T-cell (primary cell): ENCODE measurements around the gene CLEC18C. TPM values are rescaled to one million over a fixed set of nuclear protein-coding genes. Genes with fewer than 3 reads are reported as not detected.
"Not testable (repeated sequence)": the region's sequence is repeated elsewhere in the genome, so short reads cannot be mapped to it uniquely, and the experiment has no call there.

Experiments used
- ATAC-seq, 4 experiments: fragments of 200-7000 bp in 3 of 4; fragments of 150-1000 bp in 1 of 4; cut with Tn5 transposase; replicated peaks in 1 of 4; 1 replicate in 3 of 4; 2 replicates in 1 of 4; pipeline ENCODE4 v1.10.0; 2021; ENCODE audit warnings: moderate library complexity in 3 of 4, mild to moderate bottlenecking in 2 of 4, moderate number of reproducible peaks in 1 of 4
- CTCF ChIA-PET, 2 donors: fragments of 300-600 bp; sonication (Branson Sonifier 250); formaldehyde crosslinking; loops; one replicate each; lab custom pipeline; 2022; ENCODE audit warnings: antibody characterized with exemption in 2 of 2; lab: Charles Lee
- POLR2A ChIA-PET, 2 donors: fragments of 300-600 bp; sonication (Branson Sonifier 250); formaldehyde crosslinking; loops; one replicate each; lab custom pipeline; 2022; ENCODE audit warnings: antibody characterized with exemption in 2 of 2; lab: Charles Lee
- DNase-seq, 35 experiments: peaks; one replicate each; pipeline versions ENCODE4 v3.0.0 to v3.0.0-alpha.2; 2013 to 2023
- H3K27ac ChIP-seq: one replicate; pipeline ENCODE4 v1.5.1; 2013; ENCODE audit warnings: low read length
- H3K27me3 ChIP-seq, 2 experiments: replicated peaks in 1 of 2; 1 replicate in 1 of 2; 2 replicates in 1 of 2; pipeline versions ENCODE4 v1.6.1 to v1.7.0; 2013; ENCODE audit warnings: low read length in 1 of 2, mixed read lengths in 1 of 2; ENCODE audit not compliant: control insufficient read depth in 2 of 2, insufficient read depth in 2 of 2; ENCODE audit errors: extremely low read depth in 1 of 2
- H3K36me3 ChIP-seq, 2 donors: 1 replicate in 1 of 2; 2 replicates in 1 of 2; pipeline versions ENCODE4 v1.6.1 to v1.7.0; 2013; ENCODE audit warnings: low read length in 1 of 2; ENCODE audit not compliant: control insufficient read depth in 2 of 2, insufficient read depth in 1 of 2; ENCODE audit errors: extremely low read depth in 1 of 2
- H3K4me1 ChIP-seq, 2 experiments: 1 replicate in 1 of 2; 2 replicates in 1 of 2; pipeline versions ENCODE4 v1.6.1 to v1.7.0; 2013; ENCODE audit warnings: low read length in 2 of 2, mixed read lengths in 1 of 2; ENCODE audit not compliant: insufficient read depth in 2 of 2, control insufficient read depth in 1 of 2; ENCODE audit errors: extremely low read depth in 1 of 2
- H3K4me3 ChIP-seq, 2 donors: 1 replicate in 1 of 2; 2 replicates in 1 of 2; pipeline versions ENCODE4 v1.5.1 to v1.7.0; 2013; ENCODE audit warnings: mild to moderate bottlenecking in 2 of 2, low read length in 1 of 2, moderate library complexity in 1 of 2; ENCODE audit not compliant: control insufficient read depth in 1 of 2; ENCODE audit errors: extremely low read depth in 1 of 2
- H3K9me3 ChIP-seq: 2 replicates; pipeline ENCODE4 v1.7.0; 2013
- H3K27ac Mint-ChIP-seq, 2 donors: one replicate each; pipeline ENCODE4 v1.8.0; 2020 to 2021; ENCODE audit warnings: mild to moderate bottlenecking in 2 of 2, mixed read lengths in 2 of 2
- H3K27me3 Mint-ChIP-seq, 2 donors: one replicate each; pipeline ENCODE4 v1.8.0; 2021 to 2022; ENCODE audit warnings: mixed read lengths in 2 of 2
- H3K36me3 Mint-ChIP-seq: one replicate; pipeline ENCODE4 v1.8.0; 2021; ENCODE audit warnings: mixed read lengths
- H3K4me1 Mint-ChIP-seq, 3 donors: one replicate each; pipeline ENCODE4 v1.8.0; 2020 to 2022; ENCODE audit warnings: mixed read lengths in 3 of 3, mild to moderate bottlenecking in 1 of 3
- H3K4me3 Mint-ChIP-seq, 3 donors: one replicate each; pipeline ENCODE4 v1.8.0; 2020 to 2022; ENCODE audit warnings: mild to moderate bottlenecking in 3 of 3, mixed read lengths in 3 of 3, moderate library complexity in 3 of 3
- H3K9me3 Mint-ChIP-seq, 3 donors: one replicate each; pipeline ENCODE4 v1.8.0; 2020 to 2022; ENCODE audit warnings: mixed read lengths in 3 of 3
- WGBS: methylation state at CpG from one replicate; pipeline ENCODE4 v1.1.5; 2013; ENCODE audit warnings: missing lambda C conversion rate; ENCODE audit not compliant: insufficient coverage; 5-methylcytosine and 5-hydroxymethylcytosine counted together
- total RNA-seq, 35 experiments: library from RNA in 6 of 35; stranded (reverse) in 6 of 35; fragments of 120-200 nt in 1 of 35; gene quantifications; one replicate each; pipeline versions ENCODE4 v1.2.1 to v1.2.4 and lab custom pipeline; 2013 to 2026

The CLEC18C gene
- total RNA-seq, 5 donors from 2014 or later (not counting 1 experiment from before 2014, with no cell fraction given), result 1.2 to 2.1 (median 1.8) TPM

DNA sequence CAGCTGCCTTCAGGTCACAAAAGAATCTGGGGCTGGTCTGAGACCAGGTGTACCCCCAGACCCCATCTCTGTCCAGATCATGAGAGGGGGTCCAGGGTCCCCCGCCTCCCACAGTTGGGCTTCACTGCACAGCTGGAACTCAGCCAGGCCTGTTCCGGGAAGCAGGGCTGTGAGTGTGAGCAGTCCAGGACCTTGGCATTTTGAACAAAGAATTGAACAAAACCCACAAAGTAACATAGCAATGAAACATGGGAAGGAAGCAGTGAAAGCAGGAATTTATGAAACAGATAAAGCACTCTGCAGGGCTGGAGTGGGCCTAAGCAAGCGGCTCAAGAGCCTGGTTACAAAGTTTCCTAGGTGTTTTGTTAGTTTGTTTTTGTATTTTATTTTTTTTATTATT, 25.1 kb downstream of the CLEC18C start:
- ATAC-seq, H3K36me3 Mint-ChIP-seq, H3K27me3 ChIP-seq, H3K27ac ChIP-seq, H3K27ac Mint-ChIP-seq, H3K4me3 ChIP-seq, H3K4me1 Mint-ChIP-seq, CTCF ChIA-PET, H3K36me3 ChIP-seq, POLR2A ChIA-PET, H3K4me1 ChIP-seq, H3K9me3 Mint-ChIP-seq, DNase-seq, H3K4me3 Mint-ChIP-seq, H3K9me3 ChIP-seq, H3K27me3 Mint-ChIP-seq: not testable (repeated sequence)
- WGBS, result 80% methylated on average over 1 of the region's 3 CpGs

DNA sequence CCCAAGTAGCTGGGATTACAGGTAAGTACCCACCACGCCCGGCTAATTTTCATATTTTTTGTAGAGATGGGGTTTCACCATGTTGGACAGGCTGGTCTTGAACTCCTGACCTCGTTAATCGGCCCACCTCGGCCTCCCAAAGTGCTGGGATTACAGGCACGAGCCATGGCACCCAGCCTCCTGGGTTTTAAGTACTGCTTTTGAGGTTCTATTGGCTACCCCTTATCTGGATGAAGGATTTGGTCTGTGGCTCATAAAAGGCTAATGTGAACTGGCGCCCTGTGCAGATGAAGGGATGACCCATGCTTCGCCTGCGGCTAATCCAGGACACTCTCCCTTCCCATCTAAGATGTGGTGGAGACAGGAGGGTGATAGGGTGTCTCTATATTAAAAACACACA, 25.6 kb downstream of the CLEC18C start:
- H3K27ac ChIP-seq, H3K27ac Mint-ChIP-seq, CTCF ChIA-PET, DNase-seq, H3K36me3 Mint-ChIP-seq, H3K4me3 ChIP-seq, H3K9me3 ChIP-seq, POLR2A ChIA-PET, H3K9me3 Mint-ChIP-seq, H3K36me3 ChIP-seq, ATAC-seq, H3K4me1 ChIP-seq, H3K4me3 Mint-ChIP-seq, H3K27me3 Mint-ChIP-seq, H3K4me1 Mint-ChIP-seq, H3K27me3 ChIP-seq: not testable (repeated sequence)
- 92% methylated on average over 3 of the region's 9 CpGs for WGBS

DNA sequence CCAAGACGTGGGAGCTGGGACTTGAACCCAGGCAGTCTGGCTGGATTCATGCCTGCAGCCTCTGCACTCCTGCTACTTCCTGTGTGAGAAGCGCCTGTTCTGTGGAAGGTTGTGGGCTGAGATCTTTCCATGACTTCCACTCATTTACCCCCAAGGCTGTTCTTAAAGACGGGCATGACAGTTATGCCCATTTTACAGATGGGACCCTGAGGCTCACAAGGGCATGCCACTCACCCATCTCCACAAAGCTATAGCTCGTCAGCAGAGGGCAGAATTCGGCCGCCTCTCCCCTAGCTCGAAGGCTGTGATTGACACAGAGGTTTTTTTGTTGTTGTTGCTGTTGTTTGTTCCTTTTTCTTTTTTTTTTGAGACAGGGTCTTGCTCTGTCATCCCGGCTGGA, 26.5 kb downstream of the CLEC18C start:
- H3K9me3 ChIP-seq, H3K4me3 ChIP-seq, H3K4me3 Mint-ChIP-seq, POLR2A ChIA-PET, H3K27me3 Mint-ChIP-seq, H3K9me3 Mint-ChIP-seq, ATAC-seq, H3K27ac ChIP-seq, DNase-seq, H3K27ac Mint-ChIP-seq, H3K36me3 Mint-ChIP-seq, H3K27me3 ChIP-seq, CTCF ChIA-PET, H3K4me1 ChIP-seq, H3K4me1 Mint-ChIP-seq, H3K36me3 ChIP-seq: not testable (repeated sequence)
- no CpG with 5 or more reads among the region's 8 CpGs for WGBS

DNA sequence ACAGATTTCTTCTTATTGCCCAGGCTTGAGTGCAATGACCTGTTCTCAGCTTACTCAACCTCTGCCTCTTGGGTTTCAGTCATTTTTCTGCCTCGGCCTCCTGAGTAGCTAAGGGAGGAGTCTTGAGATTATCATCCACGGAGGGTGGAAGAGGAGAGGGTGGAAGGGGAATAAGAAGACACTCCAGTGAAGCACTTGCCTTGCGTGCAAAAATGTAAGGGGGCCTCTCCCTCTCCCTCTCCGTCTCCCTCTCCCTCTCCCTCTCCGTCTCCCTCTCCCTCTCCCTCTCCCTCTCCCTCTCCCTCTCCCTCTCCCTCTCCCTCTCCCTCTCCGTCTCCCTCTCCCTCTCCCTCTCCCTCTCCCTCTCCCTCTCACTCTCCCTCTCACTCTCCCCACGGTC, 29.9 kb downstream of the CLEC18C start:
- H3K27me3 Mint-ChIP-seq, H3K4me3 ChIP-seq, H3K27ac ChIP-seq, H3K9me3 Mint-ChIP-seq, ATAC-seq, H3K27me3 ChIP-seq, H3K4me1 Mint-ChIP-seq, CTCF ChIA-PET, H3K9me3 ChIP-seq, POLR2A ChIA-PET, H3K27ac Mint-ChIP-seq, DNase-seq, H3K4me3 Mint-ChIP-seq, H3K4me1 ChIP-seq, H3K36me3 ChIP-seq: not testable (repeated sequence)
- peaks cover 12% of the 10 kb centered on the region for H3K36me3 Mint-ChIP-seq
- WGBS, result no CpG with 5 or more reads among the region's 7 CpGs

DNA sequence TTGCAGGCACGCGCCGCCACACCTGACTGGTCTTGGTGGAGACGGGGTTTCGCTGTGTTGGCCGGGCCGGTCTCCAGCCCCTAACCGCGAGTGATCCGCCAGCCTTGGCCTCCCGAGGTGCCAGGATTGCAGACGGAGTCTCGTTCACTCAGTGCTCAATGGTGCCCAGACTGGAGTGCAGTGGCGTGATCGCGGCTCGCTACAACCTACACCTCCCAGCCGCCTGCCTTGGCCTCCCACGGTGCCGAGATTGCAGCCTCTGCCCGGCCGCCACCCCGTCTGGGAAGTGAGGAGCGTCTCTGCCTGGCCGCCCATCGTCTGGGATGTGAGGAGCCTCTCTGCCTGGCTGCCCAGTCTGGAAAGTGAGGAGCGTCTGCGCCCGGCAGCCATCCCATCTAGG, 30.4 kb downstream of the CLEC18C start:
- ATAC-seq, H3K9me3 Mint-ChIP-seq, H3K36me3 ChIP-seq, DNase-seq, H3K27ac ChIP-seq, CTCF ChIA-PET, H3K9me3 ChIP-seq, H3K27me3 ChIP-seq, H3K4me3 Mint-ChIP-seq, H3K4me1 ChIP-seq, H3K4me1 Mint-ChIP-seq, H3K4me3 ChIP-seq, H3K27me3 Mint-ChIP-seq, POLR2A ChIA-PET, H3K27ac Mint-ChIP-seq: not testable (repeated sequence)
- peaks cover 12% of the 10 kb centered on the region for H3K36me3 Mint-ChIP-seq
- no CpG with 5 or more reads among the region's 29 CpGs for WGBS

DNA sequence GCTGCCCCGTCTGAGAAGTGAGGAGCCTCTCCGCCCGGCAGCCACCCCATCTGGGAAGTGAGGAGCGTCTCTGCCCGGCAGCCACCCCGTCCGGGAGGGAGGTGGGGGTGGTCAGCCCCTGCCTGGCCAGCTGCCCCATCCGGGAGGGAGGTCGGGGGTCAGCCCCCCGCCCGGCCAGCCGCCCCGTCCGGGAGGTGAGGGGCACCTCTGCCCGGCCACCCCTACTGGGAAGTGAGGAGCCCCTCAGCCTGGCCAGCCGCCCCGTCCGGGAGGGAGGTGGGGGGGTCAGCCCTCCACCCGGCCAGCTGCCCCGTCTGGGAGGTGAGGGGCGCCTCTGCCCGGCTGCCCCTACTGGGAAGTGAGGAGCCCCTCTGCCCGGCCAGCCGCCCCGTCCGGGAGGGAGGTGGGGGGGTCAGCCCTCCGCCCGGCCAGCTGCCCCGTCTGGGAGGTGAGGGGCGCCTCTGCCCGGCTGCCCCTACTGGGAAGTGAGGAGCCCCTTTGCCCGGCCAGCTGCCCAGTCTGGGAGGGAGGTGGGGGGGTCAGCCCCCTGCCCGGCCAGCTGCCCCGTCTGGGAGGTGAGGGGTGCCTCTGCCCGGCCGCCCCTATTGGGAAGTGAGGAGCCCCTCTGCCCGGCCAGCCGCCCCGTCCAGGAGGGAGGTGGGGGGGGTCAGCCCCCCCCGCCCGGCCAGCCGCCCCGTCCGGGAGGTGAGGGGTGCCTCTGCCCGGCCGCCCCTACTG, 31.2 kb downstream of the CLEC18C start:
- H3K27ac ChIP-seq, H3K4me1 ChIP-seq, DNase-seq, H3K36me3 ChIP-seq, CTCF ChIA-PET, H3K4me3 Mint-ChIP-seq, POLR2A ChIA-PET, H3K27me3 Mint-ChIP-seq, H3K4me1 Mint-ChIP-seq, H3K27me3 ChIP-seq, ATAC-seq, H3K9me3 Mint-ChIP-seq, H3K9me3 ChIP-seq, H3K27ac Mint-ChIP-seq, H3K4me3 ChIP-seq: not testable (repeated sequence)
- WGBS, result no CpG with 5 or more reads among the region's 46 CpGs
- peaks cover 16% of the 10 kb centered on the region for H3K36me3 Mint-ChIP-seq

DNA sequence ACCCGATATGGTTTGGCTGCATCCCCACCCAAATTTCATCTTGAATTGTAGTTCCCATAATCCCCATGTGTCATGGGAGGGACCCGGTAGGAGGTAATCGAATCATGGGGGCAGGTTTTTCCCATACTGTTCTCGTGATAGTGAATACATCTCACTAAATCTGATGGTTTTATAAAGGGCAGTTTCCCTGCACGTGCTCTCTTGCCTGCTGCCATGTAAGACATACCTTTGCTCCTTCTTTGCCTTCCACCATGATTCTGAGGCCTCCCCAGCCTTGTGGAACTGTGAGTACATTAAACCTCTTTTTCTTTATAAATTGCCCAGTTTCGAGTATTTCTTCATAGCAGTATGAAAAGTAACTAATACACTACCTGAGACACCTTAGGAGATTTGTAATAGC, 32.8 kb downstream of the CLEC18C start:
- no CpG with 5 or more reads among the region's 6 CpGs for WGBS
- H3K27ac Mint-ChIP-seq, H3K9me3 ChIP-seq, H3K27me3 ChIP-seq, H3K36me3 ChIP-seq, ATAC-seq, H3K4me1 ChIP-seq, DNase-seq, CTCF ChIA-PET, H3K9me3 Mint-ChIP-seq, H3K27me3 Mint-ChIP-seq, H3K27ac ChIP-seq, H3K4me3 Mint-ChIP-seq, POLR2A ChIA-PET, H3K4me1 Mint-ChIP-seq, H3K4me3 ChIP-seq: not testable (repeated sequence)
- H3K36me3 Mint-ChIP-seq, result peaks cover 22% of the 10 kb centered on the region
